VCaP (cell line): ENCODE data around the gene C13orf46.

Source experiments
- H3K27ac ChIP-seq: fragments of 450-650 bp; 2 replicates; pipeline ENCODE4 v1.5.1; 2017
- TF ChIP-seq, protein P1 (sequence below): fragments of 450-650 bp; conservative IDR thresholded peaks from 2 replicates; pipeline ENCODE4 v1.5.1; 2017; ENCODE audit warnings: mild to moderate bottlenecking, moderate library complexity

Gene C13orf46

DNA sequence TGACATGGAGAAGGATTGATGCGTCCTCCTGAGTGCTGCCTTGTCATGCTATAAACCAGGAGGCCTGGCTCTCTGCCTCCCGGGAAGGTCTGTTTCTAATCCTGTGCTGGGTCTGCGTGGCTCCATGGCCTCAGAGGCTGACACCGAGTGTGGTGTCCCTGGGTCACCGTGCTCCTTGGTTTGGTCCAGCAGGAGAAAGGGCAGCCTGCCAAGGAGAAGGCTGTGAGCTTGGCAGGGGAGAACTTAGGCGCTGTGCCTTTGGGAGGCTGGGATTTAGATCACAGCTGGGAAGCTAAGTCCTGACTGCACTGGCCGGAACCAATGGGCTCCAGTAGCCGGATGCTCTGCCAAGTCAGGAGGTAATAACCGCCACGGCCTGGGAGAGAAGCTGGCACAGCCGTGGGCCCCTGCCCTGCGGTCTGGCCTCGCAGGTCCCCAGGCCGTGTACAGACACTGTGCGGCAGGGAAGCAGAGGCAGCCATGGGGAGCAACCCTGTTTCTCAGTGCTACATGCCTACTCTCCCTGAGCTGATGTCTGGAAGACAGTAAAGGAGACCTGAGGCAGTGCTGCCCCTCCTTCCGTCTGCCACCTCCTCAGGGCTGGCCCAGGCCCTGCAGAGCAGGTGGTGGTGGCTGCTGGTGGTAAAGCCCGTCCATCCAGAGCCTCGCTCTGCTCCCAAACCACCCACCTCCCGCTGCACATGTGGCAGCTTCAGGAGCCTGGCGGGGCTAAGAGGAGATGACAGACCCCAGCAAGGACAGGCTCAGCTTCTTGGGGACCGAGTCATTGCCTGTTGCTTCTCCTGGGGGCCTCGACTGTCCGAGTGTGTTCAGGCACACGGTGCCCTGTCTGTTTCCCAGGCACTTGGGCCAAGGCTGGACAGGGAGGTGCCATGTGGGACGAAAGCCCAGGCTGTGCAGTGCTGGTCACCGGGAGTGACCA lies 44.9 kb downstream of the C13orf46 start:
- no peak overlapping the region; the same call in 1 of the 2 replicates for H3K27ac ChIP-seq

DNA sequence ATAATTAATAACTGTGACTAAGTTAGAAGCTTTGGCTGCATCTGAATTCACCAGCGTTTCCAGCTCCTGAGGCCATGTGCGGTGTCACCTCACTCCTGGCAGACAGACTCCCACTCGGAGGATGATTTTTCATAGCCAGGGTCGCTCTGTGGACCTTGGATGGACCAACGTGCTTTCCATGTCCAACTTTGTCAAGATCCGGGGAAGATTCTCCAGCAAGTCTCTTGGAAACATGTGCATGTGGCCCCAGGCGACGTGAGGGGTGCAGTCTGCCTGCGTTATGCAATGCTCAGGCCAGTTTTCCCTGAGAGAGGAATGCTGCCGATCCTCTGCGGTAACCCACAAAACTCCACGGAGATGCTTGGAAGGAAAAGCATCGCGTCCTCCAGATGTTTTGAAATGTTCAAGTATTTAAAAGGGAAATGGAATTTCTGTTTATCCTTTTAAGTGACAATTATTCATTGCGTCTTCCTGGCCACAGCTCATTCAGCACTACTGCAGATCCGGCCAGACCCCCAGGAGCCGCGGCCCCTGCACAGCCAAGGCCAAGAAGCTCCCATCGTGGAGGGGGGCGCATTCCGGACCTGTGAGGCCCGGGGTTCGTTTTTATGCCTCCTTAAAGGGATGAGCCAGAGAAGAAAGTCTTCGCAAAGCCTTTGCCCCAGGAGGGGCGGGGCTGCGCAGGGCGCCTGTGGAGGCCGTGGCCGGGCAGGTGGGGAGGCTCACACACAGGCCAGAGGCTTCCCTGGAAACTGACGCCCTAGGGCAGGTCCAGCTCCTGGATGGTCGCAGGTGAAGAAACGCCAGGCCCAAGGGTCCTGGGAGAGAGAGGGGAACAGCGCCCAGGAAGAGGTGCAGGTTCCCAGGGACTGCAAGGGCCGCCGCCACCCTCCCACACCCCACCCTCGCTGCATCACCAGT lies 46.0 kb downstream of the C13orf46 start:
- no peak overlapping the region for H3K27ac ChIP-seq
- TF ChIP-seq, protein P1, sequence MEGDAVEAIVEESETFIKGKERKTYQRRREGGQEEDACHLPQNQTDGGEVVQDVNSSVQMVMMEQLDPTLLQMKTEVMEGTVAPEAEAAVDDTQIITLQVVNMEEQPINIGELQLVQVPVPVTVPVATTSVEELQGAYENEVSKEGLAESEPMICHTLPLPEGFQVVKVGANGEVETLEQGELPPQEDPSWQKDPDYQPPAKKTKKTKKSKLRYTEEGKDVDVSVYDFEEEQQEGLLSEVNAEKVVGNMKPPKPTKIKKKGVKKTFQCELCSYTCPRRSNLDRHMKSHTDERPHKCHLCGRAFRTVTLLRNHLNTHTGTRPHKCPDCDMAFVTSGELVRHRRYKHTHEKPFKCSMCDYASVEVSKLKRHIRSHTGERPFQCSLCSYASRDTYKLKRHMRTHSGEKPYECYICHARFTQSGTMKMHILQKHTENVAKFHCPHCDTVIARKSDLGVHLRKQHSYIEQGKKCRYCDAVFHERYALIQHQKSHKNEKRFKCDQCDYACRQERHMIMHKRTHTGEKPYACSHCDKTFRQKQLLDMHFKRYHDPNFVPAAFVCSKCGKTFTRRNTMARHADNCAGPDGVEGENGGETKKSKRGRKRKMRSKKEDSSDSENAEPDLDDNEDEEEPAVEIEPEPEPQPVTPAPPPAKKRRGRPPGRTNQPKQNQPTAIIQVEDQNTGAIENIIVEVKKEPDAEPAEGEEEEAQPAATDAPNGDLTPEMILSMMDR: no peak

More for the DNA sequence above, 44.9 kb downstream of the C13orf46 start:
- TF ChIP-seq, protein P1: no peak

DNA sequence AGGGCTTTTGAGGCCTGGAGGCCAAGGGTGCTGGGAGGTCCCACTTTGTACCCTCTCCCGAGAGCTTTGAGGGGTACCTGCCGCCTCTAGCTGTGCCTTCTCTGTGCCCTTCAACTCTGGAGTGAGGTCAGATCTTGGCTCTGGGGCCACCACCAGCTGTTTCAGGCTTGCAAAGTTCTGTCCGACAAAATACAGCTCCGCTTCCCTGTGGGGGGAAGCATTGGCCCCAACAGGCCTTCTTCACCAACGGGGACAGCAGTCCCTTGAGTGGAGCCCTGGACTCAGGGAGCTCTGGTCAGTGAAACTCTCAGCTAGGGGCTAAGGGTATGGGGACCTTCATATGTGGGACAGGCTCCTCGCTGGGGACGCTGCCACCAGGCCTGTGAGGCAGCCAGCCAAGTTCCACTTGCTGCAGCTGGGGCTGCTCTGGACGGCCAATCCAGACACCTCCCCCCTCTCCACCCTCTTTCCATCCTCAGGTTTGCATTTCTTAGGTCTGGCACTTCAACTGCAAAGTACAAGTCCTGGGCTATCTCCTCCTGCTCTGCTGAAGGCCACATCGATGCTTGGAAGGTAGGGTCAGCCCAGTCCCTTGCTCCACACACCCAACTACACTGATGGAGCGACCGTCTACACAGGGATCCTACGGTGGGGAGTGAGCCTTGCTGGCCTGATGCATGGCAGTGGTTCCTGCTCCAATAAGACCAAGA lies 46.8 kb downstream of the C13orf46 start:
- no peak overlapping the region for H3K27ac ChIP-seq
- TF ChIP-seq, protein P1: no peak

DNA sequence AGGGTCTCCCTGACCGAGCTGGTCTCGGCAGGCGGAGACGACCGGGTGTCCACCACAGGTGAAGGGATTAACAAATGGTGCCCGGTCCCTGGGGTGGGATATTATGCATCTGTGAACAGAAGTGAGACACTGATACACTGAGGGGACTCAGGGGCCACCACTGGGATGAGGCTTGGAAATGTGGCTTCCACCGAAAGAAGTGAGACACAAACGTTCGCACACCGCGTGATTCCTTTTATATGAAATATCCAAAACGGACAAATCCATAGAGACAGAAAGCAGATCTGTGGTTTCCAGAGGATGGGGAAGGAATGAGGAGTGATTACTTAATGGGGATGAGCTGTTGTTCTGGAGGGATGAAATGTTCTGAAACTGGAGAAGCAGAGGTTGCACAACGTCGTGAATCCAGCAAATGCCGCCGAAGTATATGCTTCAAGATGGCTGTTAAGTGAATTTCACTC lies 47.5 kb downstream of the C13orf46 start:
- no peak overlapping the region for H3K27ac ChIP-seq
- TF ChIP-seq, protein P1: no peak

DNA sequence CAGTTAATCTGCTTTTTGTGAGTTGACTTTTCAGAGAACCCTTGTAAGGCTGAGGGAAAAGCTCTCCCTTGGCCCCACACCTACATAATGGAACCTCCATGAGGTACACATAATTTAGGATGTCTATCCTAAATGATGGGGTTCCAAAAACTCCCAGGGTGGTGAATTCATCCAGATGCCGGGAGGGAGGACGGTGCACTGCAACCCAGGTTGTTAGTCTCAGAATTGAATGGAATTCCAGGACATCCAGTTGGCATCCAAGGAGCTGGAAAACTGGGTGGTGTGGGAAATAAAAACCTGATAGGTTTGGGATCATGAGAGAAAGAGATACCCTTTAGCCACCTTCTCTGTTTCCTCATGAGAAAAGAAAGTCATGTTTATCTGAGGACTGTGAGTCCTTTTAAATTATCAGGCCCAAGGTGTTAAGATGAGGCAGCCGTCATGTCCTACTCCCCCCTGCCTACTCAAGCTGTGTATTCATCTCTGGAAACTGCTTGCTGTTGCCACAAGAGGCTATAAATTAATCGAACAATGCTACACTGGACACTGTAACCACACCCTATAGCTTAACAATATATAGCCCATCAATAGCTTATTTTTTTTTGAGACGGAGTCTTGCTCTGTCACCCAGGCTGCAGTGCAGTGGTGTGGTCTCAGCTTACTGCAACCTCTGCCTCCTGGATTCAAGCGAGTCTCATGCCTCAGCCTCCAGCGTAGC lies 49.5 kb downstream of the C13orf46 start:
- no peak overlapping the region for H3K27ac ChIP-seq
- TF ChIP-seq, protein P1: no peak

DNA sequence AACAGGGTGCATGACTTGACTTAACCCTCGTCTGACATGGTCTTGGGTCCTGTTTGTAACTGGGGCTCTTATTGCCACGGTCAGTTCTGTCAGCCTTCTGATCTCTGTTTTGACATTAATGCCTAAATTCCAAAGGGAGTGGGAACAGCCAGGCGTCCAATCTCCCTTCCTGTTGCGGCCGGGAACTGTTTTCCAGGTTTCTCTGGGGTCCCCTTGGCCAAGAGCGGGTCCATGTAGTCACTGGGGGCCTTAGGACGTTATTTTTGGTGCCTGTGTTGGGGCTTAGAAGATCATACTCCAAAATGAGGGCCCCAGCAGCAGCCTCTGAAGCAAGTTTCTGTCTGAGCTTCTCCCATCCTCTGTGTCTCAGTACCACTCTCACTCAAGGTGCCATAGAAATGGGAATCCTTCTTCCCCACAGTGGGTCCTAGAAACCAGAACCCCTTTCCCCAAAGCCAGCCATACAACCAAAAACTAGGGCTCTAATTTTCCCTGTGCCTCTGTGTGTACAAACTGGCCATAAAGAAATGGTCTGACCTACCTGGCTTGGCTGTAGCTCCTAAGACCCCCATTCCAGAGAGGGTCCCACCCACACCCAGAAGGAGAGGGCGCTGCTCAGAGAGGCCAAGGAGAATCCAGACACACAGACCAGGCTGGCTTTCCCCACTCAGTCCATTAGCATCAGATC lies 50.4 kb downstream of the C13orf46 start:
- H3K27ac ChIP-seq: no peak overlapping the region
- TF ChIP-seq, protein P1: no peak
